ENCODE results near the gene CNTROB. TPM values are rescaled to one million over a fixed set of nuclear protein-coding genes. Genes with fewer than 3 reads are reported as not detected.

CNTROB gene
- polyA plus RNA-seq, 1 donor from 2014 or later, result 48.7 TPM

- Histone ChIP-seq H3K9me2 (ENCODE audit: insufficient read depth, low read length) (no peaks in the 10 kb centered on the region), H3K9ac (ENCODE audit: low read length) (no peak overlapping the region), H3K27me3 (ENCODE audit: insufficient read depth, low read depth, low read length) (no peaks in the 10 kb centered on the region), H3F3A (ENCODE audit: insufficient read depth, low read length, poor library complexity, severe bottlenecking) (no peaks in the 10 kb centered on the region), H3K4me3 (ENCODE audit: low read length) (no peak overlapping the region), H3K4me2 (ENCODE audit: low read length) (no peak overlapping the region), H2AFZ (ENCODE audit: low read depth, low read length) (no peak overlapping the region), H3K79me2 (replicated peaks; ENCODE audit: insufficient read depth, low read length) (no peaks in the 10 kb centered on the region), H3K36me3 (ENCODE audit: insufficient read depth, low read length) (no peaks in the 10 kb centered on the region), H4K20me1 (ENCODE audit: insufficient read depth) (no peaks in the 10 kb centered on the region), H3K9me3 (ENCODE audit: low read length) (no peaks in the 10 kb centered on the region), H3K27ac (ENCODE audit: low read length) (no peak overlapping the region)
- TF ChIP-seq RAD21 (conservative IDR thresholded peaks at IDR 0.05) (no peak), CTCF (IDR thresholded peaks at IDR 0.05; ENCODE audit: poor library complexity, severe bottlenecking) (no peak)
Observed at GRCh38 chr17:7977039-7977438, 45.0 kb downstream of the CNTROB start.

- no peaks in the 10 kb centered on the region for H3K9me2 ChIP-seq (ENCODE audit: insufficient read depth, low read length)
- no peak overlapping the region for H3K4me3 ChIP-seq (ENCODE audit: low read length)
- H2AFZ ChIP-seq (ENCODE audit: low read depth, low read length), result no peak overlapping the region
- H3K4me2 ChIP-seq (ENCODE audit: low read length), result no peak overlapping the region
- no peak for TF ChIP-seq SMC3 (conservative IDR thresholded peaks at IDR 0.05; ENCODE audit: poor library complexity)
- no peak for TF ChIP-seq EP300 (conservative IDR thresholded peaks at IDR 0.05; ENCODE audit: poor library complexity, severe bottlenecking)
- no peaks in the 10 kb centered on the region for H3K79me2 ChIP-seq (replicated peaks; ENCODE audit: insufficient read depth, low read length)
- no peaks in the 10 kb centered on the region for H3K27me3 ChIP-seq (ENCODE audit: insufficient read depth, low read depth, low read length)
- no peak overlapping the region for H3K9ac ChIP-seq (ENCODE audit: low read length)
- no peaks in the 10 kb centered on the region for H4K20me1 ChIP-seq (ENCODE audit: insufficient read depth)
- H3K9me3 ChIP-seq (ENCODE audit: low read length), result no peaks in the 10 kb centered on the region
- no peaks in the 10 kb centered on the region for H3F3A ChIP-seq (ENCODE audit: insufficient read depth, low read length, poor library complexity, severe bottlenecking)
- no peaks in the 10 kb centered on the region for H3K36me3 ChIP-seq (ENCODE audit: insufficient read depth, low read length)
- H3K27ac ChIP-seq (ENCODE audit: low read length), result no peak overlapping the region
Observed at GRCh38 chr17:7977805-7978204, 45.8 kb downstream of the CNTROB start.

GRCh38 chr17:7982173-7982572 is 50.2 kb downstream of the CNTROB start:
- no peak for TF ChIP-seq RAD21 (conservative IDR thresholded peaks at IDR 0.05)
- TF ChIP-seq MXI1 (conservative IDR thresholded peaks at IDR 0.05; ENCODE audit: poor library complexity, severe bottlenecking), result no peak
- TF ChIP-seq CTCF (IDR thresholded peaks at IDR 0.05; ENCODE audit: poor library complexity, severe bottlenecking), result no peak
- TF ChIP-seq TAF1 (IDR thresholded peaks at IDR 0.05; ENCODE audit: low read depth), result no peak
- no peak for TF ChIP-seq SMC3 (conservative IDR thresholded peaks at IDR 0.05; ENCODE audit: poor library complexity)
- no peak for TF ChIP-seq EZH2 (IDR thresholded peaks at IDR 0.05; ENCODE audit: borderline replicate concordance, insufficient read depth, low read length, poor library complexity, severe bottlenecking)
- no peak for TF ChIP-seq EP300 (conservative IDR thresholded peaks at IDR 0.05; ENCODE audit: poor library complexity, severe bottlenecking)
- TF ChIP-seq POLR2AphosphoS5 (IDR thresholded peaks at IDR 0.05), result no peak
- Histone ChIP-seq H3F3A (ENCODE audit: insufficient read depth, low read length, poor library complexity, severe bottlenecking) (no peaks in the 10 kb centered on the region), H3K79me2 (replicated peaks; ENCODE audit: insufficient read depth, low read length) (no peaks in the 10 kb centered on the region), H3K27ac (ENCODE audit: low read length) (no peak overlapping the region), H3K4me3 (ENCODE audit: low read length) (no peak overlapping the region), H3K4me2 (ENCODE audit: low read length) (no peak overlapping the region), H3K36me3 (ENCODE audit: insufficient read depth, low read length) (no peaks in the 10 kb centered on the region), H3K9me3 (ENCODE audit: low read length) (no peaks in the 10 kb centered on the region), H3K9me2 (ENCODE audit: insufficient read depth, low read length) (no peaks in the 10 kb centered on the region), H4K20me1 (ENCODE audit: insufficient read depth) (no peaks in the 10 kb centered on the region), H3K9ac (ENCODE audit: low read length) (no peak overlapping the region), H2AFZ (ENCODE audit: low read depth, low read length) (no peak overlapping the region), H3K27me3 (ENCODE audit: insufficient read depth, low read depth, low read length) (no peaks in the 10 kb centered on the region)

All from neural cell (in vitro differentiated cells).